A549 treated with dexamethasone at 1 μM for 4 hours (cell line): ENCODE data around the gene SYT3. TPM values are rescaled to one million over a fixed set of nuclear protein-coding genes. Genes with fewer than 3 reads are reported as not detected.

Experiments
- total RNA-seq: library from RNA; stranded (reverse); fragments of 200-300 nt; extraction: Qiagen RNA extraction; gene quantifications from 5 replicates; pipeline ENCODE4 v1.2.3, GENCODE V29; 2022

Gene SYT3
- total RNA-seq, result 0.36 to 0.63 TPM (median 0.59 TPM) in 5 replicates

GRCh38 chr19:50639121-50640112 lies at the start of gene SYT3:
Gene SYT3 (minus strand): TSS chr19:50639881. CDS start chr19:50637411, 2,470 bp downstream.

GRCh38 chr19:50649433-50650391 lies 10.0 kb upstream of the SYT3 start, which contains the start of gene C19orf81:
Gene C19orf81 (plus strand): TSS chr19:50649445. CDS start chr19:50649445, 0 bp downstream.

Other genes starting within 250 kb of the SYT3 start
- 0.12 to 0.46 TPM (median 0.18 TPM) in 5 replicates for gene SPIB, start 220.9 kb downstream of the SYT3 start, total RNA-seq
- gene MYBPC2, start 207.0 kb downstream of the SYT3 start, total RNA-seq, result not detected in 5 replicates
- 109 to 144 TPM (median 140 TPM) in 5 replicates for gene EMC10, start 163.4 kb downstream of the SYT3 start, total RNA-seq
- 1.6 to 1.9 TPM (median 1.8 TPM) in 5 replicates for gene GARIN5A, start 163.0 kb downstream of the SYT3 start, total RNA-seq
- gene JOSD2, start 128.7 kb downstream of the SYT3 start, total RNA-seq, result 60.1 to 72.6 TPM (median 68.8 TPM) in 5 replicates
- not detected in 5 replicates for gene ASPDH, start 126.0 kb downstream of the SYT3 start, total RNA-seq
- gene LRRC4B, start 71.4 kb downstream of the SYT3 start, total RNA-seq, result 0.33 to 0.63 TPM (median 0.54 TPM) in 5 replicates
- 5.2 to 7.6 TPM (median 6.2 TPM) in 5 replicates for gene C19orf81, start 9.6 kb upstream of the SYT3 start, total RNA-seq
- 0.09 to 0.27 TPM (median 0.22 TPM) in 5 replicates for gene SHANK1, start 79.9 kb upstream of the SYT3 start, total RNA-seq
- gene CLEC11A, start 83.5 kb upstream of the SYT3 start, total RNA-seq, result 6.3 to 10.3 TPM (median 9.4 TPM) in 5 replicates
- gene GPR32, start 130.6 kb upstream of the SYT3 start, total RNA-seq, result not detected in 5 replicates
- gene ACP4, start 150.5 kb upstream of the SYT3 start, total RNA-seq, result not detected in 5 replicates
- 0.13 to 0.20 TPM (median 0.16 TPM) in 3 of 5 replicates, not detected in the others for gene KLK1, start 183.9 kb upstream of the SYT3 start, total RNA-seq
- not detected in 5 replicates for gene KLK15, start 193.7 kb upstream of the SYT3 start, total RNA-seq
- 0.12 TPM in 1 of 5 replicates, not detected in the others for gene KLK3, start 215.0 kb upstream of the SYT3 start, total RNA-seq
- gene KLK2, start 233.6 kb upstream of the SYT3 start, total RNA-seq, result 0.16 to 0.22 TPM in 2 of 5 replicates, not detected in the others